NCI-H526 treated with DMSO at 0.1 percent for 48 hours (cell line): Measurements from ENCODE around the gene LY6G5B.

Experiments
- DNase-seq: peaks from one replicate; lab custom pipeline; 2025; lab: John Stamatoyannopoulos, UW

Gene LY6G5B, protein sequence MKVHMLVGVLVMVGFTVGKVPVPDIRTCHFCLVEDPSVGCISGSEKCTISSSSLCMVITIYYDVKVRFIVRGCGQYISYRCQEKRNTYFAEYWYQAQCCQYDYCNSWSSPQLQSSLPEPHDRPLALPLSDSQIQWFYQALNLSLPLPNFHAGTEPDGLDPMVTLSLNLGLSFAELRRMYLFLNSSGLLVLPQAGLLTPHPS

GRCh38 chr6:31669676-31670075, at the start of gene LY6G5B:
LY6G5B (plus strand) TSS chr6:31669976; CDS start chr6:31670951, 975 bp downstream.
- DNase-seq, result no peak

GRCh38 chr6:31620586-31621319, 49.0 kb upstream of the LY6G5B start, which contains the start of gene PRRC2A:
PRRC2A (plus strand) TSS chr6:31620715; CDS start chr6:31622790, 2,075 bp downstream.
- DNase-seq, result peak; percentile 36

DNA sequence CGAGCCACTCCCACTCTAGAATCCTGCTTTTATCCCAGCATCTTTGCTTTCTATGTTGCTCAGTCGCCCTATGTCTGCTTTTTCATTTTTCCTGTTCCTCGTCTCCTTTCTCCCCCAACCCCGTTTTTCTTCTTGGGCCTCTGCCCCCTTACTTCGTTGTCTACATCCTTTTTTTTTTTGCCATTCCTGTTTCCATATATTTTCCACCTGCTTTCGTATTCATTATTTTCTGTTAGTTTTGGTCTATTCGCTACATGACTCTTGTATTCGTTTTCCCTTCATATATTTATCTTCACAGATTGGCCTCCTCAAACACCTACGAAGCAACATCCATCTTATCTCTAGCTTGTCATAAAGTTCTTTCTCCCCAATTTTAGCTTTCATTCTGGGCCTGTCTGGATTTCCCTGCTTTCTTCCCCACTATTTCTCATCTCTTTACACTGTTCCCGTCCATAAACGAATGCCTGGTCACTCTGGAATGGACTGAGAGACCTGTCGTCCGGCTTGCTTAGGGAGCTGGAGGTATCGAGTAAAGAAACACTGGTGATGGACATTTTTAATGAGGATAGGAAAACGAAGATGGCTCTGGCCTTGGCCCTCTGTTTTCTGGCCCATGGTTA, 48.3 kb upstream of the LY6G5B start:
- no peak for DNase-seq

DNA sequence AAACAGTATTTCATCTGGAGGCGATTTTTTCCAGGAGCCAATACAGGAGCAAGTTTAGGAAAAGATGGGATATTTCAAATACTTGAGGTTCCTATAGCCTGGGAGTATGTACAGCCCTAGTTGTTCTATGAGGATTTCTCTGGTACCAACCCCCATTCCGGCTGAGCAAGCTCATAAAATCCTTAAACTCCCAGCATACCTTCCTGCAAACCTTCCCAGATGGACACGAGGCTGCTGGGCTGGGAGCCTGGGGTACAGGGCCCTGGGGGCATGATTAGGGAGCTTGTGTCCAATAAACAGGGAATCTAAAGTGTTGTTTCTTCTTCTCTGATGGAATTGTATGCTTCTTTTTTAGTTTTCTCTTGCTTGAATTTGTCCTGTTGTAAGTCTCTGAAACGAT, 47.8 kb upstream of the LY6G5B start:
- DNase-seq, result no peak

GRCh38 chr6:31622684-31623091, 47.1 kb upstream of the LY6G5B start:
- no peak for DNase-seq

- no peak for DNase-seq
These were observed 45.7 kb upstream of the LY6G5B start for GRCh38 chr6:31624070-31624469.

GRCh38 chr6:31626952-31627351, 42.8 kb upstream of the LY6G5B start:
- no peak for DNase-seq

GRCh38 chr6:31627690-31628287, 42.0 kb upstream of the LY6G5B start:
- no peak for DNase-seq

GRCh38 chr6:31629014-31629413, 40.8 kb upstream of the LY6G5B start:
- no peak for DNase-seq

DNA sequence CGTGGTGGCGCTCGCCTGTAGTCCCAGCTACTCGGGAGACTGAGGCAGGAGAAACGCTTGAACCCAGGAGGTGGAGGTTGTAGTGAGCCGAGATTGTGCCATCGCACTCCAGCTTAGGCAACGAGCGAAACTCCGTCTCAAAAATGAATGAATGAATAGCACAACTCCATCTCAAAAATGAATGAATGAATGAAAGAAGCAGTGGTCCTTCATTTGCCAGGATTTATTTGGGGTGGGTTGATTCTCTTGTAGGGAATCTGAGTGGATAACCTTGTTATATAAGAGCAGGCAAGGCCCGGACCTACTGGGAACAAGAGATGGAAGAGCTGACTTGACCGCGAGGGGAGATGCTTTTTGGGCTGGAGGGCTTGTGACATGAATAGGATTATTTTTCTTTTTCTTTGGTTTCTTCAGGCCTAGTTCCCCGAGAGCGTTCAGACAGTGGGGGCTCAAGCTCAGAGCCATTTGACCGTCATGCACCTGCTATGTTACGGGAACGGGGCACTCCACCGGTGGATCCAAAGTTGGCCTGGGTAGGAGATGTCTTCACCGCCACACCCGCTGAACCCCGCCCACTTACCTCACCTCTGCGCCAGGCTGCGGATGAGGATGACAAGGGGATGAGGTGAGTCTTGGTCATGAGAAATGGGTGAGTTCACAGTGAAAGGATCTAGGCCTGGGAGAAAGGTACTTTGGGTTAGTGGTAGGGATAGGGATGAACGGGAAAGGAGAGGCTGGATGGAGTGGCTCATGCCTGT, 39.4 kb upstream of the LY6G5B start:
- DNase-seq, result no peak

DNA sequence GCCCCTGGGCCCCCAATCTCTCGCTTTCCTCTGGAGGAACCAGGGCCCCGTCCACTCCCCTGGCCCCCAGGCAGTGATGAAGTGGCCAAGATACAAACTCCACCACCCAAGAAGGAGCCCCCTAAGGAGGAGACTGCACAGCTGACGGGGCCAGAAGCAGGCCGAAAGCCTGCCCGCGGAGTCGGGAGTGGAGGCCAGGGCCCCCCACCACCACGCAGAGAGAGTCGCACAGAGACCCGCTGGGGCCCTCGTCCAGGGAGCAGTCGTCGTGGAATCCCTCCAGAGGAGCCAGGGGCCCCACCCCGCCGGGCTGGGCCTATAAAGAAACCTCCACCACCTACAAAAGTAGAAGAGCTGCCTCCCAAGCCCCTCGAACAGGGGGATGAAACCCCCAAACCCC, 38.6 kb upstream of the LY6G5B start:
- no peak for DNase-seq

- DNase-seq, result no peak
These were observed 38.0 kb upstream of the LY6G5B start for GRCh38 chr6:31631681-31632278.

- no peak for DNase-seq
These were observed 37.4 kb upstream of the LY6G5B start for GRCh38 chr6:31632279-31632946.

GRCh38 chr6:31633447-31633846, 36.3 kb upstream of the LY6G5B start:
- no peak for DNase-seq

GRCh38 chr6:31634131-31634530, 35.6 kb upstream of the LY6G5B start:
- DNase-seq, result no peak

GRCh38 chr6:31634969-31635575, 34.7 kb upstream of the LY6G5B start:
- DNase-seq, result no peak

- no peak for DNase-seq
These were observed 32.8 kb upstream of the LY6G5B start for GRCh38 chr6:31636698-31637596.

DNA sequence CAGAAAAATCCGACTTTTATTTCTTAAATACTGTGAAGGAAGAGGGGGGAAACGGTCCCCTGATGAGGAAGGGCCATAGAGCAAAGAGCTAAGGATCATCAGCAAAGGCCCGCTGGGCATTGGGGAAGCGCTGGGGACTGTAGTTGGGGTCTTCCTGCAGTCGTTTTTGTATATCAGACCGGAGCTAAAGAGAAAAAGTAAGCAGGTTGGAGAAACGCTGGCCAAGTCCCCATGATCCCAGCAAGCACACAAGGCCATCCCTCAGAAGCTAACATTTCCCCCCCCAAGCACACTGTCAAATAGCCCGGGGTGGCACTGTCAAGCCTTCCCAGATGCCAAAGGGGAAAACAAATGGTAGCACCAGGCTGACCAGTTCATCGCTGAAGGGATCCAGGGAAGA, 30.7 kb upstream of the LY6G5B start:
- no peak for DNase-seq

DNA sequence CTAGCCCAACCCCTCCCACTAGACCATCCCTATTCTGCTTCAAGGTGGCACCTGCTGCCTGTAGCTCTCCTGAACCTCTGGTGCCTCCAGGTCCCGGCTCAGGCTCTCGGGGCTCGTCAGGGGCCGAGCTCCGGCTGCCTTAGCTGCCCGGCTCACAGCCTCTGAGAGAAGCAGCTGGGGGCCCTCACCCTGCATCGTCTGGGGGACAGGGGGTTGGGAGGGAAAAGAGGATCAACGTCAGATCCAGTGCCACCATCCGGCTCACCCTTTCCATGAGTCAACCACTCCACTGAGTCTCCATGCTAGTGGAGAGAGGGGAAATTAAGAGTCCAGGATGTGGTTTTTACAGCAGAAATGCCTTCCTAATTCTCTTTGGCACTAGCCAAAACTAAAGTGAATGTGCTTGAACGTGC, 30.3 kb upstream of the LY6G5B start:
- no peak for DNase-seq

GRCh38 chr6:31640612-31641011, 29.2 kb upstream of the LY6G5B start:
- no peak for DNase-seq
